ENCODE measurements around the gene ADSL.

The ADSL gene

GRCh38 chr22:40403141-40403540 is 56.8 kb downstream of the ADSL start:
- no peaks in the 10 kb centered on the region for H3K27me3 ChIP-seq (ENCODE audit: insufficient read depth, poor library complexity, severe bottlenecking)
- DNase-seq (ENCODE audit: low spot score) (no peak), ATAC-seq (ENCODE audit: low read depth) (no peak)
- no peak overlapping the region for H3K4me3 ChIP-seq (ENCODE audit: severe bottlenecking)
- TF ChIP-seq, protein P1, sequence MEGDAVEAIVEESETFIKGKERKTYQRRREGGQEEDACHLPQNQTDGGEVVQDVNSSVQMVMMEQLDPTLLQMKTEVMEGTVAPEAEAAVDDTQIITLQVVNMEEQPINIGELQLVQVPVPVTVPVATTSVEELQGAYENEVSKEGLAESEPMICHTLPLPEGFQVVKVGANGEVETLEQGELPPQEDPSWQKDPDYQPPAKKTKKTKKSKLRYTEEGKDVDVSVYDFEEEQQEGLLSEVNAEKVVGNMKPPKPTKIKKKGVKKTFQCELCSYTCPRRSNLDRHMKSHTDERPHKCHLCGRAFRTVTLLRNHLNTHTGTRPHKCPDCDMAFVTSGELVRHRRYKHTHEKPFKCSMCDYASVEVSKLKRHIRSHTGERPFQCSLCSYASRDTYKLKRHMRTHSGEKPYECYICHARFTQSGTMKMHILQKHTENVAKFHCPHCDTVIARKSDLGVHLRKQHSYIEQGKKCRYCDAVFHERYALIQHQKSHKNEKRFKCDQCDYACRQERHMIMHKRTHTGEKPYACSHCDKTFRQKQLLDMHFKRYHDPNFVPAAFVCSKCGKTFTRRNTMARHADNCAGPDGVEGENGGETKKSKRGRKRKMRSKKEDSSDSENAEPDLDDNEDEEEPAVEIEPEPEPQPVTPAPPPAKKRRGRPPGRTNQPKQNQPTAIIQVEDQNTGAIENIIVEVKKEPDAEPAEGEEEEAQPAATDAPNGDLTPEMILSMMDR (IDR thresholded peaks at IDR 0.05; ENCODE audit: poor library complexity, severe bottlenecking): no peak
- no peaks in the 10 kb centered on the region for H3K9me3 ChIP-seq (ENCODE audit: severe bottlenecking)
- no peaks in the 10 kb centered on the region for H3K4me1 ChIP-seq (ENCODE audit: insufficient read depth, poor library complexity, severe bottlenecking)
- peaks cover 40% of the 10 kb centered on the region for H3K36me3 ChIP-seq (ENCODE audit: low read depth)
- no peak overlapping the region for H3K27ac ChIP-seq (ENCODE audit: poor library complexity, severe bottlenecking)

- no peaks in the 10 kb centered on the region for H3K27me3 ChIP-seq (ENCODE audit: insufficient read depth, poor library complexity, severe bottlenecking)
- TF ChIP-seq, protein P1 (IDR thresholded peaks at IDR 0.05; ENCODE audit: poor library complexity, severe bottlenecking): no peak
- no peaks in the 10 kb centered on the region for H3K9me3 ChIP-seq (ENCODE audit: severe bottlenecking)
- no peak overlapping the region for H3K4me3 ChIP-seq (ENCODE audit: severe bottlenecking)
- no peaks in the 10 kb centered on the region for H3K4me1 ChIP-seq (ENCODE audit: insufficient read depth, poor library complexity, severe bottlenecking)
- H3K27ac ChIP-seq (ENCODE audit: poor library complexity, severe bottlenecking): no peak overlapping the region
- peaks cover 44% of the 10 kb centered on the region for H3K36me3 ChIP-seq (ENCODE audit: low read depth)
- ATAC-seq (ENCODE audit: low read depth): no peak
- DNase-seq (ENCODE audit: low spot score): no peak
Measured at GRCh38 chr22:40403651-40404050, 57.4 kb downstream of the ADSL start.

GRCh38 chr22:40404251-40405177 is 58.2 kb downstream of the ADSL start:
- TF ChIP-seq, protein P1 (IDR thresholded peaks at IDR 0.05; ENCODE audit: poor library complexity, severe bottlenecking): no peak
- peak; percentile 55 for DNase-seq (ENCODE audit: low spot score)
- Histone ChIP-seq H3K4me1 (ENCODE audit: insufficient read depth, poor library complexity, severe bottlenecking) (no peaks in the 10 kb centered on the region), H3K27ac (ENCODE audit: poor library complexity, severe bottlenecking) (no peak overlapping the region), H3K27me3 (ENCODE audit: insufficient read depth, poor library complexity, severe bottlenecking) (no peaks in the 10 kb centered on the region), H3K9me3 (ENCODE audit: severe bottlenecking) (no peaks in the 10 kb centered on the region), H3K4me3 (ENCODE audit: severe bottlenecking) (no peak overlapping the region), H3K36me3 (ENCODE audit: low read depth) (peaks cover 49% of the 10 kb centered on the region)
- ATAC-seq (ENCODE audit: low read depth): no peak

GRCh38 chr22:40405178-40406062 is 59.1 kb downstream of the ADSL start:
- TF ChIP-seq, protein P1 (IDR thresholded peaks at IDR 0.05; ENCODE audit: poor library complexity, severe bottlenecking): no peak
- Histone ChIP-seq H3K4me1 (ENCODE audit: insufficient read depth, poor library complexity, severe bottlenecking) (no peaks in the 10 kb centered on the region), H3K27ac (ENCODE audit: poor library complexity, severe bottlenecking) (no peak overlapping the region), H3K4me3 (ENCODE audit: severe bottlenecking) (no peak overlapping the region), H3K36me3 (ENCODE audit: low read depth) (peaks cover 58% of the 10 kb centered on the region), H3K27me3 (ENCODE audit: insufficient read depth, poor library complexity, severe bottlenecking) (no peaks in the 10 kb centered on the region), H3K9me3 (ENCODE audit: severe bottlenecking) (no peaks in the 10 kb centered on the region)
- DNase-seq (ENCODE audit: low spot score): peak; percentile 53
- no peak for ATAC-seq (ENCODE audit: low read depth)
